ENCODE measurements around the gene NEIL3.

GRCh38 chr4:177267911-177268310, 41.8 kb upstream of the NEIL3 start:
- TF ChIP-seq CTCF (IDR thresholded peaks at IDR 0.05; ENCODE audit: low read length) (no peak), EZH2 (IDR thresholded peaks at IDR 0.05; ENCODE audit: borderline replicate concordance, low read length) (no peak)
